Thyroid gland (tissue), 4 donors: Measurements from ENCODE around the gene SLC29A4. TPM values are rescaled to one million over a fixed set of nuclear protein-coding genes. Genes with fewer than 3 reads are reported as not detected.
"Not testable (repeated sequence)": the region's sequence is repeated elsewhere in the genome, so short reads cannot be mapped to it uniquely, and the experiment has no call there.

Experiments
- DNase-seq, 2 donors: peaks; one replicate each; pipeline ENCODE4 v3.0.0-alpha.2; 2019
- H3K27ac ChIP-seq, 3 donors: fragments of 200-600 bp; sonication (generic); 1 replicate in 2 of 3; 2 replicates in 1 of 3; pipeline ENCODE4 v1.5.1; 2016 to 2019; ENCODE audit warnings: mild to moderate bottlenecking in 1 of 3, moderate library complexity in 1 of 3
- H3K27me3 ChIP-seq: fragments of 200-600 bp; sonication (generic); one replicate; pipeline ENCODE4 v1.5.1; 2019
- H3K36me3 ChIP-seq, 2 donors: fragments of 200-600 bp; sonication (generic); one replicate each; pipeline ENCODE4 v1.5.1; 2016 to 2019
- H3K4me1 ChIP-seq, 2 donors: fragments of 200-600 bp; sonication (generic); one replicate each; pipeline ENCODE4 v1.5.1; 2017 to 2019
- H3K4me3 ChIP-seq, 3 donors: fragments of 200-600 bp; sonication (generic); replicated peaks in 1 of 3; 1 replicate in 2 of 3; 2 replicates in 1 of 3; pipeline ENCODE4 v1.5.1; 2016; ENCODE audit warnings: mild to moderate bottlenecking in 1 of 3
- H3K9me3 ChIP-seq: fragments of 200-600 bp; sonication (generic); one replicate; pipeline ENCODE4 v1.5.1; 2017
- POLR2A ChIP-seq, 2 donors: fragments of 450-650 bp; IDR thresholded peaks; one replicate each; pipeline ENCODE4 v1.6.1; 2017; ENCODE audit warnings: antibody characterized with exemption in 2 of 2, mild to moderate bottlenecking in 2 of 2, moderate library complexity in 1 of 2
- WGBS, 2 donors: methylation state at CpG; one replicate each; pipeline ENCODE4 v1.1.5; 2017; 5-methylcytosine and 5-hydroxymethylcytosine counted together
- intact Hi-C: fragments of 100-400 bp; cut with DNase I; formaldehyde crosslinking; loops from one replicate; pipeline ENCODE4 v1.15.1; 2023
- total RNA-seq, 4 donors: library from RNA; depleted of rRNA; stranded (reverse); fragments of >200 nt; gene quantifications; one replicate each; pipeline ENCODE4 v1.2.3, GENCODE V29; 2016
- TF ChIP-seq, protein P1 (sequence below), 6 experiments: fragments of 200-600 bp in 3 of 6; fragments of 450-650 bp in 3 of 6; sonication (generic) in 3 of 6; IDR thresholded peaks; one replicate each; pipeline ENCODE4 v1.5.1; 2016 to 2019; ENCODE audit warnings: antibody characterized with exemption in 6 of 6, mild to moderate bottlenecking in 2 of 6, inconsistent platforms in 1 of 6, moderate library complexity in 1 of 6

The SLC29A4 gene
- total RNA-seq, 4 donors from 2014 or later: 8.5 to 23.2 (median 14.4) TPM

DNA sequence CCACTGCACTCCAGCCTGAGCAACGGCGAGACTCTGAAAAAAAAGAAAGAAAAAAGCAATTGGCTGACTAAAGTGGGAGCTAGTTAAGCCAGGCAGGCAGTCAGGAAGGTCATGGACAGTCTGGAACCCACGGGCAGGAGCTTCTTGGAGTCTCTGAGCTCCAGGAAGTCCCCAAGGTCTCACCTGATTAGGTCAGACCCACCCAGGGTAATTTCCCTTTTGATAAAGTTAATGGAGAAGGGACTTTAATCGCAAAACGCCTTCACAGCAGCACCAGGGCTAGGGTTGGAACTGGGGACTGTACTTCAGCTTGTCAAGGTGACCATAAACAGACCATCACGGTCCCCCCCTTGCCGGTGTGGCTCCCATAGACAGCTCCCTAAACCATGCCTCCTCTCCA is 6.6 kb downstream of the SLC29A4 start:
- no peak for DNase-seq
- intact Hi-C loops: no loop called here
- H3K9me3 ChIP-seq: no peaks in the 10 kb centered on the region
- no peaks in the 10 kb centered on the region for H3K36me3 ChIP-seq
- 86 to 89% methylated on average over 7 of the region's 7 CpGs for WGBS, 2 donors
- H3K27me3 ChIP-seq: no peaks in the 10 kb centered on the region
- no peak for TF ChIP-seq POLR2A (IDR thresholded peaks at IDR 0.05)
- TF ChIP-seq, protein P1, sequence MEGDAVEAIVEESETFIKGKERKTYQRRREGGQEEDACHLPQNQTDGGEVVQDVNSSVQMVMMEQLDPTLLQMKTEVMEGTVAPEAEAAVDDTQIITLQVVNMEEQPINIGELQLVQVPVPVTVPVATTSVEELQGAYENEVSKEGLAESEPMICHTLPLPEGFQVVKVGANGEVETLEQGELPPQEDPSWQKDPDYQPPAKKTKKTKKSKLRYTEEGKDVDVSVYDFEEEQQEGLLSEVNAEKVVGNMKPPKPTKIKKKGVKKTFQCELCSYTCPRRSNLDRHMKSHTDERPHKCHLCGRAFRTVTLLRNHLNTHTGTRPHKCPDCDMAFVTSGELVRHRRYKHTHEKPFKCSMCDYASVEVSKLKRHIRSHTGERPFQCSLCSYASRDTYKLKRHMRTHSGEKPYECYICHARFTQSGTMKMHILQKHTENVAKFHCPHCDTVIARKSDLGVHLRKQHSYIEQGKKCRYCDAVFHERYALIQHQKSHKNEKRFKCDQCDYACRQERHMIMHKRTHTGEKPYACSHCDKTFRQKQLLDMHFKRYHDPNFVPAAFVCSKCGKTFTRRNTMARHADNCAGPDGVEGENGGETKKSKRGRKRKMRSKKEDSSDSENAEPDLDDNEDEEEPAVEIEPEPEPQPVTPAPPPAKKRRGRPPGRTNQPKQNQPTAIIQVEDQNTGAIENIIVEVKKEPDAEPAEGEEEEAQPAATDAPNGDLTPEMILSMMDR (IDR thresholded peaks at IDR 0.05): no peak
- no peak overlapping the region for H3K4me3 ChIP-seq
- H3K27ac ChIP-seq: no peak overlapping the region
- peaks cover 0 to 5% of the 10 kb centered on the region in 2 donors for H3K4me1 ChIP-seq

DNA sequence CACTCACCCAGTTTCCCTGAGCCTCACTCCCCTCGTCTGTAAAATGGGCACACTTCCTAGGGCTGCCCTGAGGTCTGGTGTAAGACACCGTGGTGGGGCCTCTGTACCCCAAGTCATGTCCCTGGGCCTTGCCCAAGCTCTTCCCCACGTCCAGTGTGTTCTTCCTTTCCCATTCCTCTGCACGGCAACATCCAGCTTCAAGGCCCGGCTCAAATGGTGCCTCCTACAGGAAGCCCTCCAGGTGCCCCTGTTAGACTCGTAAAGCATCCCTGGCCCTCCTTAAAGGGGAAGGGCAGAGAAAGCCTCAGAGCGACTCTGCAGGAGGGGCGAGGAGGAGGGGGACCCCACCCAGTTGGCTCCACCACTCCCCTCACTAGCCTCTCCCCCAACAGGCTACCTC is 8.6 kb downstream of the SLC29A4 start:
- WGBS, 2 donors: 94 to 98% methylated on average over 8 of the region's 8 CpGs
- Histone ChIP-seq H3K27ac (no peak overlapping the region), H3K4me3 (no peak overlapping the region)

DNA sequence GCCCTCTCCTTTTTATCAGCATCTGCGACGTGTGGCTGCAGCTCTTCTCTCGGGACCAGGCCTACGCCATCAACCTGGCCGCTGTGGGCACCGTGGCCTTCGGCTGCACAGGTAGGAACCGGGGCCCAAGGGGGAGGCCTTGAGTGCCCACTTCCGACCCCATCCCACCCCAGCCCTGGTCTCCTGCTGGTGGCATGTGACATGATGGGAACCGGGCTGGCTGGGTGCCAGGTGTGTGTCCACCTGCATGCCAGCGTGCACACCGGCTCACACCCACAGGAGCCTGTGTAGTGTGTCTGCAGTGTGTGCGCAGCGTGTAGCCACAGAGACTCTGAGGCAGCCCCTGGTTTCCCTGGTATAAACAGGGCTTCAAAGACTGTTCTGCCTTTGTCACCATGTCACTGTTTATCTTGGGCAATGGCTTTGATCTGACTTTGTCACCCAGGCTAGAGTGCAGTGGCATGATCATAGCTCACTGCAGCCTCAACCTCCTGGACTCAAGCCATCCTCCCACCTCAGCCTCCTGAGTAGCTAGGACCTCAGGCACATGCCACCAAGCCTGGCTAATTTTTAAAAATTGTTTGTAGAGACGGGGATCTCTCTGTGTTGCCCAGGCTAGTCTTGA is 9.1 kb downstream of the SLC29A4 start:
- H3K4me1 ChIP-seq, intact Hi-C loops, H3K36me3 ChIP-seq, H3K27ac ChIP-seq, DNase-seq, H3K27me3 ChIP-seq, H3K9me3 ChIP-seq, H3K4me3 ChIP-seq: not testable (repeated sequence)
- WGBS, 2 donors: 79 to 100% methylated on average over 6 to 12 of the region's 15 CpGs

More for the DNA sequence above, 8.6 kb downstream of the SLC29A4 start:
- Histone ChIP-seq H3K27me3 (no peaks in the 10 kb centered on the region), H3K4me1 (no peaks in the 10 kb centered on the region), H3K36me3 (no peaks in the 10 kb centered on the region), H3K9me3 (no peaks in the 10 kb centered on the region)
- DNase-seq: no peak
- intact Hi-C loops: no loop called here
- TF ChIP-seq, protein P1 (IDR thresholded peaks at IDR 0.05): no peak

DNA sequence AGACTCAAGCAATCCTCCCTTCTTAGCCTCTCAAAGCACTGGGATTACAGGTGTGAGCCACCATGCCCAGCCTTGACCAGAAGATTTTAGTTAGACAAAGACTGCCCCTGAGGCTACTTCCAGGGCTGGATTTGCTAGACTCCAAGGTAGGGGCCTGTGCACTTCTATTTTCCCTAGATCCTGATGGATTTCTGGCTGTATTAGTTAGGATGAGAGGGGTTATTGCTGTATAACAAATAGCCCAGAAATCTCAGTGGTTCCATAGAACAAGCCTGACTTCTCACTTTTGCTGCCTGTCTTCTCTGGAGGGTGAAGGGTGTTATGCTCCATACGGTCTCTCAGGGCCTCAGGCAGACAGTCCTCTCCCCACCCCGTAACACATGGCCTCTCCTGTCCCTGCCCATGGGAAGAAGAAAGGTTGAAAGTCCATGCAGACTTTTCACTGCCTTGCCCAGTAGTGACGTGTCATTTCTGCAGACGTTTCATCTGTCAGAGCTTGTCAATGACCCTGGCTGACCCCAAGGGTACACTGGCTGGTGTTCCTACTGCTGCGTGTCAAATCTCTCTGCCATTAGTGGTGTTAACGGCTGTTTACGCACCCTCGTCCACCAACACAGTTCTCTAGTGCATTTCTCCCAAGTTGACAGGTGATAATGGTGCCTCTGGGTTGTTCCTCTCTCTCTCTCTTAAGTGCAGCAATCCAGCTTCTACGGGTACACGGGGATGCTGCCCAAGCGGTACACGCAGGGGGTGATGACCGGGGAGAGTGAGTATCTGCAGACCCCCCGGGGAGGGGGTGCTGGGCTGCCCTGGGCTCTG is 11.6 kb downstream of the SLC29A4 start:
- H3K27me3 ChIP-seq: no peaks in the 10 kb centered on the region
- 89 to 96% methylated on average over 14 of the region's 14 CpGs for whole genome bisulfite sequencing, 2 donors

DNA sequence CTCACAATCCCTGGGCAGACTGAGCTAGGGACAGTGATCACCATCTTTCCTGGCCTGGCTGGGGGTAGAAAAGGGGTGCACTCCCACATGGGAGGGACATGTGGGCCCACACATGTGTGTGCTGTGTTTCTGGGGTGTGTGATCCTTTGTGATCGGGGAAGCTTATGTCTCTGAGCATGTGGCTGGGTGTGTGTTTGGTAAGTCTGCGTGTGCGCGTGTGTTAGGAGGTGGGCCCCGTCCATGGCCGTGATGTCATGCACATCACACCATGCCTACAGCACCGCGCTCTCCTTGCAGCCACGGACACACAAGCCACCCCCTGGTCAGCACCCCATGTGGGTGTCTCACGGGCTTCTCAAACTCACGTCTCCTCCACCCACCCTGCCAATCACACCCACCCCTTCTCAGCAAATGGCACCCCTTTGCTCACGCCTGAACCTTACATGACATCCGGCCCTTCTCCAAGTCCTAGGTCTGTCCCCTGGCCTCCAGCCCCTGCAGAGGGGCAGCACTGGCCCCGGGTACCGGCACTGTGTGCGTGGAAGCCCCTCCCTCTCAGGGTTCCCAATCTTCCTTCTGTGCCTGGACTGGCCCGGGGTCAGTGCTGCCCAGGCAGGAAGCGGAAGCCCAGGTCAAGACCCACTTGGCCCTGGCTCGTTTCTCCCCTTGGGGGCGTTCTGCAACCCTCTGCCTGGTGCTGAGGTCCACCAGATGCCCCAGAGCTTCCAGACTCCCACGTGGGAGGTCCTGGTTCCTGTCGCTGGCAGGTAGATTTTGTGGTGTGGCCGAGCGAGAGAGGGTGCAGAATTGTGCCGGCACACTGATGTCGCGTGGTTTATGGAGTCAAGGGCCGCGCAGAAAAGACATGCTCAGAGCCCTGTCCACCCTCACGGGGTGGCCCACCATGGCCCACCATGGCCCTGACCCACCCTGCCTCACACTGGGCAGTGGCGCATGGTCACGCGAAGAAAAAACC is 12.6 kb downstream of the SLC29A4 start:
- Histone ChIP-seq H3K36me3 (no peaks in the 10 kb centered on the region), H3K4me1 (no peaks in the 10 kb centered on the region), H3K27me3 (no peaks in the 10 kb centered on the region), H3K9me3 (no peaks in the 10 kb centered on the region), H3K27ac (no peak overlapping the region), H3K4me3 (no peak overlapping the region)
- DNase-seq: no peak
- TF ChIP-seq, protein P1 (IDR thresholded peaks at IDR 0.05): no peak
- TF ChIP-seq POLR2A (IDR thresholded peaks at IDR 0.05): no peak
- WGBS, 2 donors: 87 to 90% methylated on average over 27 to 31 of the region's 33 CpGs
- intact Hi-C loops: no loop called here

More for the DNA sequence above, 11.6 kb downstream of the SLC29A4 start:
- no peaks in the 10 kb centered on the region for H3K4me1 ChIP-seq
- DNase-seq: no peak
- H3K27ac ChIP-seq: no peak overlapping the region
- no peak overlapping the region for H3K4me3 ChIP-seq
- TF ChIP-seq, protein P1 (IDR thresholded peaks at IDR 0.05): no peak
- TF ChIP-seq POLR2A (IDR thresholded peaks at IDR 0.05): no peak
- no peaks in the 10 kb centered on the region for H3K9me3 ChIP-seq
- H3K36me3 ChIP-seq: no peaks in the 10 kb centered on the region
- intact Hi-C loops: no loop called here
